GM12864 (cell line): Measurements from ENCODE around the gene ACSL3.

Source experiments
- DNase-seq: peaks from one replicate; pipeline ENCODE4 v3.0.0-alpha.2; 2011; ENCODE audit warnings: low read depth
- H3K4me3 ChIP-seq: 2 replicates; pipeline ENCODE4 v1.5.1; 2011; ENCODE audit warnings: mild to moderate bottlenecking, low read depth, low read length, control low read depth
- CTCF ChIP-seq: IDR thresholded peaks from 2 replicates; pipeline ENCODE4 v1.5.1; 2011; ENCODE audit warnings: low read depth, mild to moderate bottlenecking, moderate library complexity, low read length, control low read depth, inconsistent platforms; ENCODE audit errors: missing control alignments

ACSL3 gene

GRCh38 chr2:222879604-222879933 is 18.7 kb downstream of the ACSL3 start:
- TF ChIP-seq CTCF = no peak
- no peak for DNase-seq
- H3K4me3 ChIP-seq = no peak overlapping the region

GRCh38 chr2:222882484-222882928 is 21.7 kb downstream of the ACSL3 start:
- no peak overlapping the region for H3K4me3 ChIP-seq
- no peak for DNase-seq
- no peak for TF ChIP-seq CTCF

- no peak for DNase-seq
- TF ChIP-seq CTCF = no peak
- no peak overlapping the region for H3K4me3 ChIP-seq
Measured at GRCh38 chr2:222883420-222883819, 22.6 kb downstream of the ACSL3 start.

GRCh38 chr2:222884114-222884771 is 23.4 kb downstream of the ACSL3 start:
- H3K4me3 ChIP-seq = no peak overlapping the region
- no peak for TF ChIP-seq CTCF
- DNase-seq = no peak

- H3K4me3 ChIP-seq = no peak overlapping the region
- DNase-seq = no peak
- no peak for TF ChIP-seq CTCF
Measured at GRCh38 chr2:222884805-222885424, 24.1 kb downstream of the ACSL3 start.

- H3K4me3 ChIP-seq = no peak overlapping the region
- no peak for DNase-seq
- no peak for TF ChIP-seq CTCF
Measured at GRCh38 chr2:222887124-222887523, 26.3 kb downstream of the ACSL3 start.

GRCh38 chr2:222888716-222889115 is 27.9 kb downstream of the ACSL3 start:
- TF ChIP-seq CTCF = no peak

More at GRCh38 chr2:222888716-222889115, 27.9 kb downstream of the ACSL3 start:
- DNase-seq = no peak
- H3K4me3 ChIP-seq = no peak overlapping the region
